ENCODE results near the gene PIAS4. TPM values are rescaled to one million over a fixed set of nuclear protein-coding genes. Genes with fewer than 3 reads are reported as not detected.
A peak's percentile ranks its signal among the peaks of the same experiment; 100 is the strongest.

The PIAS4 gene
- total and polyA plus RNA-seq, 8 donors = 20.9 to 29.9 (median 24.2) TPM

DNA sequence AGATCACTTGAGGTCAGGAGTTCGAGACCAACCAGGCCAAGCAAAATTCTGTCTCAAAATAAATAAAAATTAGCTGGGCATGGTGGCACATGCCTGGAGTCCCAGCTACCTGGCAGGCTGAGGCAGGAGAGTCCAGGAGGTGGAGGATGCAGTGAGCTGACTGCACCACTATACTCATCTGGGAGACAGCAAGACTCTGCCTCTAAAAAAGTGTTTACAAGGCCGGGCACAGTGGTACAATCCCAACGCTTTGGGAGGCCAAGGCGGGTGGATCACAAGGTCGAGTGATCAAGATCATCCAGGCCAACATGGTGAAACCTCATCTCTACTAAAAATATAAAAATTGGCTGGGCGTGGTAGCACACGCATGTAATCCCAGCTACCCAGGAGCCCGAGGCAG, 32.4 kb upstream of the PIAS4 start:
- no peak for ATAC-seq
- Histone ChIP-seq H3K4me1 (peaks cover 0 to 33% of the 10 kb centered on the region in 2 donors), H3K9me3 (no peaks in the 10 kb centered on the region), H3K36me3 (peaks cover 8 to 61% of the 10 kb centered on the region in 2 donors), H3K27ac (no peak overlapping the region), H3K4me3 (no peak overlapping the region), H3K27me3 (no peaks in the 10 kb centered on the region)
- TF ChIP-seq CTCF (IDR thresholded peaks at IDR 0.05) = no peak
- no peak for DNase-seq
- intact Hi-C loops (cut with DNase I) = no loop called here

DNA sequence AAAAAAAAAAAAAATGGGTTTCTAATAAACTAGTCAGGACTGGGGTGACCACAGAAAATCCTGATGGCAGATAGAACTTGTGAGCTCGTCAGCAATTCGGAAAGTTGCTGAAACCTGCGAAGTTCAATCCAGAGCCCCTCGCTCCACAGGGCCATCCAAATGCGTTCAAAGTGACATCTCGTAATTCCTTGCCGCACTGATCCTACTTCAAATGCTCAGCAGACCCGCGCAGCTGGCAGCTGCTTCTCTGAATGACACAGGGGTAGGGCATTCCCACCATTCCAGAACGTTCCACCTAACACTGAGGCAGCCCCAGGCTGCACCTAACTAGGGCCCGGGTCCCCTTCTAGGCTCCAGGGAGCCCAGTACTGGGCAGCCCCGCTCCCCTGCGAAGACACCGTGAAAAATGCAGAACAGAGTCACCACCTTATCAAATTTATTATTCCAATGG, 31.9 kb upstream of the PIAS4 start:
- H3K36me3 ChIP-seq = peaks cover 8 to 66% of the 10 kb centered on the region in 2 donors
- intact Hi-C loops (cut with DNase I) = no loop called here
- H3K4me3 ChIP-seq = no peak overlapping the region
- no peaks in the 10 kb centered on the region for H3K9me3 ChIP-seq
- no peaks in the 10 kb centered on the region for H3K27me3 ChIP-seq
- no peak for DNase-seq
- H3K4me1 ChIP-seq = peaks cover 0 to 34% of the 10 kb centered on the region in 2 donors
- no peak for TF ChIP-seq CTCF (IDR thresholded peaks at IDR 0.05)
- ATAC-seq = no peak
- no peak overlapping the region for H3K27ac ChIP-seq

DNA sequence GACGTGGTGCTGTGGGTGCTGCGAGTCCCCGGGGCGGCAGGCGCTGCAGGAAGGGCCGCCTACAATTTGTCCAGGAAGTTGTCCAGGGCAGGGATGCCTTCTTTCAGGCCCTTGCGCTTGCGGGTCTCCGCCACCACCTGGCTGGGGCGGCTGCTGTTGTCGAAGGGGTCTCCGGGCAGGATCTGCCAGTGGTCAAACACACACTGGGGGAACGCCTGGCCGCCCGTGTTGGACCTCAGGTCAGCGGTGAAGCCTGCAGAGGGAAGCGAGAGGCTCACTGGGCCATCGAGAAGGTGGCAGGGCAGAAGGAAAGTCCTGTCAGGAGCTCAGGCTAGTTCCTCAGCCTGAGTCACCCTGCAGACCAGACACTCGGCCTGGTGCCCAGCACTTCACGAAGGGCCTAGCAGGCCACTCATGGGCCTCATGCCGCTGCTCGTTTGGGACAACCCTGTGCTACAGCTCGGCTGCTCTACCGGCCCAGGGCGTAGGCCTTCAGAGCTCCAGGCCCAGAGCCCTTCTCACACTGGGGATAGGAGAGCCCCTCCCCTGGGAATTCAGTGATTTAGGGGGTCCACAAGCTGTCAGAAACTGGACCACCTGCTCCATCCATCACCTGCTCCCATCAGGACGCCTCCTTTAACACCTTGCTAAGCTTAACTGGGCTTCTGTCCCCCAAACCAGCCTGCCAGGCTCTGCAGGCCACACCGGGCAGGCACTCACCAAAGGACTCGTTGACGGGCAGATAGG, 30.9 kb upstream of the PIAS4 start:
- H3K27ac ChIP-seq = no peak overlapping the region
- ATAC-seq = no peak

GRCh38 chr19:3977242-3978143, 30.0 kb upstream of the PIAS4 start:
- intact Hi-C loops (cut with DNase I) = no loop called here
- no peak overlapping the region for H3K27ac ChIP-seq
- H3K27me3 ChIP-seq = no peaks in the 10 kb centered on the region
- ATAC-seq (no peak), DNase-seq (no peak)
- H3K9me3 ChIP-seq = no peaks in the 10 kb centered on the region
- no peak overlapping the region for H3K4me3 ChIP-seq
- peak in 1 of 2 donors; percentile 8 for TF ChIP-seq CTCF (IDR thresholded peaks at IDR 0.05)
- H3K36me3 ChIP-seq = peaks cover 19 to 81% of the 10 kb centered on the region in 2 donors
- H3K4me1 ChIP-seq = peaks cover 0 to 46% of the 10 kb centered on the region in 2 donors

More for the DNA sequence above, 30.9 kb upstream of the PIAS4 start:
- peaks cover 16 to 76% of the 10 kb centered on the region in 2 donors for H3K36me3 ChIP-seq
- TF ChIP-seq CTCF (IDR thresholded peaks at IDR 0.05) = no peak
- no peaks in the 10 kb centered on the region for H3K27me3 ChIP-seq
- no peak overlapping the region for H3K4me3 ChIP-seq
- intact Hi-C loops (cut with DNase I) = no loop called here
- no peaks in the 10 kb centered on the region for H3K9me3 ChIP-seq
- H3K4me1 ChIP-seq = peaks cover 0 to 39% of the 10 kb centered on the region in 2 donors
- no peak for DNase-seq

GRCh38 chr19:3978145-3978544, 29.4 kb upstream of the PIAS4 start:
- DNase-seq (no peak), ATAC-seq (no peak)
- intact Hi-C loops (cut with DNase I) = no loop called here
- Histone ChIP-seq H3K9me3 (no peaks in the 10 kb centered on the region), H3K4me3 (no peak overlapping the region), H3K36me3 (peaks cover 19 to 83% of the 10 kb centered on the region in 2 donors), H3K27ac (no peak overlapping the region), H3K4me1 (peaks cover 0 to 53% of the 10 kb centered on the region in 2 donors), H3K27me3 (no peaks in the 10 kb centered on the region)
- no peak for TF ChIP-seq CTCF (IDR thresholded peaks at IDR 0.05)
